ENCODE results near the gene SHOX. TPM values are rescaled to one million over a fixed set of nuclear protein-coding genes. Genes with fewer than 3 reads are reported as not detected.
"Not testable (repeated sequence)": the region's sequence is repeated elsewhere in the genome, so short reads cannot be mapped to it uniquely, and the experiment has no call there.

Gene SHOX
- total RNA-seq, 1 experiment from 2014 or later, result not detected

GRCh38 chrX:619451-619811 is 11.2 kb upstream of the SHOX start:
- DNase-seq (ENCODE audit: low read depth), result no peak
- in situ Hi-C loops (cut with HindIII; ENCODE audit: low pct_unique_long_range_greater_than_20kb, low sequenced_read_pairs), result no loop called here

- DNase-seq (ENCODE audit: low read depth), result no peak
- in situ Hi-C loops (cut with HindIII; ENCODE audit: low pct_unique_long_range_greater_than_20kb, low sequenced_read_pairs), result no loop called here
These were observed 10.6 kb upstream of the SHOX start for GRCh38 chrX:619812-620531.

GRCh38 chrX:621705-622503 is 8.7 kb upstream of the SHOX start:
- in situ Hi-C loops (cut with HindIII; ENCODE audit: low pct_unique_long_range_greater_than_20kb, low sequenced_read_pairs), result no loop called here
- DNase-seq (ENCODE audit: low read depth), result no peak

GRCh38 chrX:622802-623201 is 7.8 kb upstream of the SHOX start:
- in situ Hi-C loops (cut with HindIII; ENCODE audit: low pct_unique_long_range_greater_than_20kb, low sequenced_read_pairs); DNase-seq (ENCODE audit: low read depth): not testable (repeated sequence)

GRCh38 chrX:623268-623598 is 7.4 kb upstream of the SHOX start:
- in situ Hi-C loops (cut with HindIII; ENCODE audit: low pct_unique_long_range_greater_than_20kb, low sequenced_read_pairs), result no loop called here
- no peak for DNase-seq (ENCODE audit: low read depth)

GRCh38 chrX:623599-624315 is 6.8 kb upstream of the SHOX start:
- in situ Hi-C loops (cut with HindIII; ENCODE audit: low pct_unique_long_range_greater_than_20kb, low sequenced_read_pairs), result no loop called here
- DNase-seq (ENCODE audit: low read depth), result no peak

GRCh38 chrX:625137-625691 is 5.4 kb upstream of the SHOX start:
- no peak for DNase-seq (ENCODE audit: low read depth)
- in situ Hi-C loops (cut with HindIII; ENCODE audit: low pct_unique_long_range_greater_than_20kb, low sequenced_read_pairs), result no loop called here

GRCh38 chrX:626047-626446 is 4.5 kb upstream of the SHOX start:
- DNase-seq (ENCODE audit: low read depth); in situ Hi-C loops (cut with HindIII; ENCODE audit: low pct_unique_long_range_greater_than_20kb, low sequenced_read_pairs): not testable (repeated sequence)

- no peak for DNase-seq (ENCODE audit: low read depth)
- in situ Hi-C loops (cut with HindIII; ENCODE audit: low pct_unique_long_range_greater_than_20kb, low sequenced_read_pairs), result no loop called here
These were observed 3.7 kb upstream of the SHOX start for GRCh38 chrX:626745-627509.

- in situ Hi-C loops (cut with HindIII; ENCODE audit: low pct_unique_long_range_greater_than_20kb, low sequenced_read_pairs), result no loop called here
- no peak for DNase-seq (ENCODE audit: low read depth)
These were observed 3.0 kb upstream of the SHOX start for GRCh38 chrX:627510-627981.

- in situ Hi-C loops (cut with HindIII; ENCODE audit: low pct_unique_long_range_greater_than_20kb, low sequenced_read_pairs), result no loop called here
- no peak for DNase-seq (ENCODE audit: low read depth)
These were observed 2.6 kb upstream of the SHOX start for GRCh38 chrX:627995-628394.

GRCh38 chrX:629230-630006 is 1.2 kb upstream of the SHOX start:
- in situ Hi-C loops (cut with HindIII; ENCODE audit: low pct_unique_long_range_greater_than_20kb, low sequenced_read_pairs), result no loop called here
- DNase-seq (ENCODE audit: low read depth), result no peak

- in situ Hi-C loops (cut with HindIII; ENCODE audit: low pct_unique_long_range_greater_than_20kb, low sequenced_read_pairs), result no loop called here
- DNase-seq (ENCODE audit: low read depth), result no peak
These were observed 482 bp upstream of the SHOX start for GRCh38 chrX:630007-630611.

- in situ Hi-C loops (cut with HindIII; ENCODE audit: low pct_unique_long_range_greater_than_20kb, low sequenced_read_pairs), result no loop called here
- DNase-seq (ENCODE audit: low read depth), result no peak
These were observed 1.3 kb downstream of the SHOX start for GRCh38 chrX:631802-632365.

- DNase-seq (ENCODE audit: low read depth), result no peak
- in situ Hi-C loops (cut with HindIII; ENCODE audit: low pct_unique_long_range_greater_than_20kb, low sequenced_read_pairs), result no loop called here
These were observed 1.9 kb downstream of the SHOX start for GRCh38 chrX:632366-633042.

Measured in Caki2 (cell line).